GM20000 (cell line): ENCODE measurements around the gene POMGNT1.

Source experiments
- DNase-seq: peaks from one replicate; pipeline ENCODE4 v3.0.0; 2012; ENCODE audit warnings: low spot score
- TF ChIP-seq, protein P1 (sequence below): IDR thresholded peaks from 2 replicates; pipeline ENCODE4 v1.5.1; 2012; ENCODE audit warnings: mild to moderate bottlenecking, control low read depth; ENCODE audit errors: extremely low read depth, missing control alignments

POMGNT1 gene

DNA sequence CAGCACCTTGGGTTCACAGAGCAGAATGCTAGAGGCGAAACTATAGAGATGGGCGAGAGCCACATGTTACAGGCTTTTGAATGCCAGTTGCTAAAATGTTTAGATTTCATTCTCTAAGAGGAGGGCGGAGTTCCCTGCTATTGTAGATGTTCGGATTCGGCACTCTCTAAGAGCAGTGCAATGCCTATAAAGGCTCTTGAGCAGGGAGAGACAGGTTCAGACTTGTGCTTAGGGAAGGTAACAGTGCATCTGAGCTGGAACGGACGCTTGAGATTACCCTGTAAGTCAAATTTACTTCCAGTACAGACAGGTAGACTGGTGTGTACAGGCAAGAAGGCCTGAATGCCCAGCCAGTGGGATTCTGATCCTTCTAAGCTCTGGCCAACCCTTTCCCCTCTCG, 20.2 kb upstream of the POMGNT1 start:
- TF ChIP-seq, protein P1, sequence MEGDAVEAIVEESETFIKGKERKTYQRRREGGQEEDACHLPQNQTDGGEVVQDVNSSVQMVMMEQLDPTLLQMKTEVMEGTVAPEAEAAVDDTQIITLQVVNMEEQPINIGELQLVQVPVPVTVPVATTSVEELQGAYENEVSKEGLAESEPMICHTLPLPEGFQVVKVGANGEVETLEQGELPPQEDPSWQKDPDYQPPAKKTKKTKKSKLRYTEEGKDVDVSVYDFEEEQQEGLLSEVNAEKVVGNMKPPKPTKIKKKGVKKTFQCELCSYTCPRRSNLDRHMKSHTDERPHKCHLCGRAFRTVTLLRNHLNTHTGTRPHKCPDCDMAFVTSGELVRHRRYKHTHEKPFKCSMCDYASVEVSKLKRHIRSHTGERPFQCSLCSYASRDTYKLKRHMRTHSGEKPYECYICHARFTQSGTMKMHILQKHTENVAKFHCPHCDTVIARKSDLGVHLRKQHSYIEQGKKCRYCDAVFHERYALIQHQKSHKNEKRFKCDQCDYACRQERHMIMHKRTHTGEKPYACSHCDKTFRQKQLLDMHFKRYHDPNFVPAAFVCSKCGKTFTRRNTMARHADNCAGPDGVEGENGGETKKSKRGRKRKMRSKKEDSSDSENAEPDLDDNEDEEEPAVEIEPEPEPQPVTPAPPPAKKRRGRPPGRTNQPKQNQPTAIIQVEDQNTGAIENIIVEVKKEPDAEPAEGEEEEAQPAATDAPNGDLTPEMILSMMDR: no peak
- no peak for DNase-seq

DNA sequence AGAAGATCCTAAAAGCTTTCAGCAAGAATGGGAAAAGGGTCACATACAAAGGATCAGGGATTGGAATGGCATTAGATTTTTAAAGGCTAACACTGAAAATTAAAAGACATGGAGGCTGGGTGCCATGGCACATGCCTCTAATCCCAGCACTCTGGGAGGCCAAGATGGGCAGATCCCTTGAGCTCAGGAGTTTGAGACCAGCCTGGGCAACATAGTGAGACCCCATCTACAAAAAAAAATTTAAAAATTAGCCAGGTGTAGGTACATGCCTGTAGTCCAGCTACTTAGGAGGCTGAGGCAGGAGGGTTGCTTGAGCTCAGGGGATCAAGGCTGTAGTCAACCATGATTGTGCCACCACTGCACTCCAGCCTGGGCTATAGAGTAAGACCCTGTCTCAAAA, 17.3 kb upstream of the POMGNT1 start:
- no peak for DNase-seq

DNA sequence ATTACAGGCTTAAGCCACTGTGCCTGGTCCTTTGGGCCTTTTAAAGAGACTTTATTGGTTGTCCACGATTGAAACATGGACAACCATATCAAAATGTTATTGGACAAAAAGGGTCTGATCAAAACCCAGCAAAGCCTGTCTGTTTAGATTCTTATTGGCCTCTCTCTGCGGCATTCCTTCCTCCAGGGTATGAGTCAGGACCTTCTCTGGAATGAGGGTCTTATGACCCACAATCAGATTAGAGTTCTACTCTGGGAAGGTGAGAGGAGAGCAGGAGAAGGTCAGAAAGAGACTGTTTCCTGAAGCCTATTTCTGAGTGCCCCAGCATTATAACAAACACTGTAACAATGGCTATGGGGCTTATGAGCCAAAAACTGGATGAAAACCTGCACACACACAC, 12.8 kb upstream of the POMGNT1 start:
- TF ChIP-seq, protein P1: no peak
- no peak for DNase-seq

More for the DNA sequence above, 17.3 kb upstream of the POMGNT1 start:
- TF ChIP-seq, protein P1: no peak

DNA sequence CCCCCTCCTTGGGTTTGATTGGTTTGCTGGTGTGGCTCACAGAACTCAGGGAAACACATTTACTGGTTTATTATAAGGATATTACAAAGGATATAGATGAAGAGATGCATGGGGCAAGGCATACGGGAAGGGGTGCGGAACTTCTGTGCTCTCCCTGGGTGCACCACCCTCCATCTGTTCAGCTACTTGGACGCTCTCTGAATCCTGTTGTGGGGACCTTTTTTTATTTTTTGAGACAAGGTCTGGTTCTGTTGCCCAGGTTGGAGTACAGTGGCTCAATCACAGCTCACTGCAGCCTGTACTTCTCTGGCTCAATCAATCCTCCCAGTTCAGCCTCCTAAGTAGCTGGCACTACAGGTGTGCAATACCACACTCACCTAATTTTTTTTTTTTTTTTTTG, 12.3 kb upstream of the POMGNT1 start:
- DNase-seq: no peak

DNA sequence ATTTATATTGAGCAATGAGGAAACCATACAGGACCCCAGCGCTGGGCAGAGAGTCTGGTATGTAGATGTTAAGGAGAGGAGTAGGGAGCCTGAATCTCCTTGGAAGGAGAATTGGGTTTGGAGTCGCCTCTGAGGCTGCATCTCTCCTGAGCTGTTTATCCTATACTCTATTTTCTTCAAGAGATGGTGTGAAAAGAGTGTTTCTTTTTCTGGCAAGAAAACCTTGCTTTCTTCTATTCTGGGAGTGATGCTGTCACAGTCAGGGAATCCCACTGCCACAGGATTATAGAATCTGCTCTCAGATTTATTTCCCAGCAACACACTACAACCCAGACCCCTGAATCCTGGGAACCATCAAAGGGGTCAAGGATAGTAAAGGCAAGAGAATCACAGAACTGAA, 8.2 kb upstream of the POMGNT1 start:
- TF ChIP-seq, protein P1: no peak
- no peak for DNase-seq

More for the DNA sequence above, 12.3 kb upstream of the POMGNT1 start:
- TF ChIP-seq, protein P1: no peak

DNA sequence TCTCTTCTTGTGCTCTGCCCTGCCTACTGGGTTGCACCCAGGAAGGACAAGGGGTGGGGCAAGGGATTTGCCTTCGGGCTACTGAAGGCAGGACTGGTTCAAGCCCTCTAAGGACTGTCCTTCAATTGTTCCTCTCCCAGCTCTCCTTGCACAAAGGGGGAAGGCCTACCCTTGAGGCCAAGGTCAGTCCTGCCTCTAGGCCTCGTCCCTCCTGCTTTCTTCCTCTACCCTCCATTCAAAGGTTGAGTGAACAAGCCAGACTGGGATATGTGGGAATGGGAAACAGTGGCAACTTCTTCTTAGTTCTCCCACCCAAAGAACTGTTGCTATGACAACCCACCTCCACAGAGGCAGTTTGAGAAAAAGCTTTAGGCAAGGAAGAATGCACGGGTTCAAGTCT, 7.6 kb upstream of the POMGNT1 start:
- no peak for DNase-seq
- TF ChIP-seq, protein P1: no peak

GRCh38 chr1:46205141-46205540, 6.9 kb upstream of the POMGNT1 start:
- TF ChIP-seq, protein P1: no peak
- DNase-seq: no peak
